ENCODE results near the gene SMIM1. TPM values are rescaled to one million over a fixed set of nuclear protein-coding genes. Genes with fewer than 3 reads are reported as not detected.

SMIM1 gene
- total RNA-seq, 1 donor from 2014 or later: 15.1 TPM

DNA sequence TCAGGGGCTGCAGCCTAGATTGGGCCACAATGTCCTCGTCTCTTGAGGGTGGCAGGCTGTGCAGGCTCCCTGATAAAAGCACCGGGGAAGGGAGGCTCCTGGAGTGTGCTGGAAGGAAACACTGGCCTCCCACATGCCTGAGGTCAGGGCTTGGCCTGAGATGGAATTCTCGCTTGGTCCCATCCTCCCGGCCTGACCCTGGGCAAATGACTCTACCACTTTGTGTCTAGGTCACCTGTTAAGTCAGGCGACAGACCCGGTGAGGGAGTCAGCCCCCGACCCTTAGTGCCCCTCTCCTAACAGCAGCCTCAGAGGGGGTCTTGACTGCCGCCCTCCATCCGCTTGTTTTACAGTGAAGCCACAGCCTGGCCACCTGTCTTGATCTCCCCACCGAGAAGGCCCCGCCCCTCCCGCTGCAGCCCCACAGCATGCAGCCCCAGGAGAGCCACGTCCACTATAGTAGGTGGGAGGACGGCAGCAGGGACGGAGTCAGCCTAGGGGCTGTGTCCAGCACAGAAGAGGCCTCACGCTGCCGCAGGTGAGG lies 2.5 kb downstream of the SMIM1 start:
- Mint-ChIP-seq H3K9me3 (no peaks in the 10 kb centered on the region), H3K36me3 (peaks cover 3% of the 10 kb centered on the region), H3K27ac (no peak overlapping the region), H3K27me3 (no peaks in the 10 kb centered on the region), H3K4me1 (ENCODE audit: unreplicated experiment) (peaks cover 8% of the 10 kb centered on the region), H3K4me3 (no peak overlapping the region)
- DNase-seq (ENCODE audit: extremely low spot score, unreplicated experiment): no peak
- TF ChIP-seq, protein P1, sequence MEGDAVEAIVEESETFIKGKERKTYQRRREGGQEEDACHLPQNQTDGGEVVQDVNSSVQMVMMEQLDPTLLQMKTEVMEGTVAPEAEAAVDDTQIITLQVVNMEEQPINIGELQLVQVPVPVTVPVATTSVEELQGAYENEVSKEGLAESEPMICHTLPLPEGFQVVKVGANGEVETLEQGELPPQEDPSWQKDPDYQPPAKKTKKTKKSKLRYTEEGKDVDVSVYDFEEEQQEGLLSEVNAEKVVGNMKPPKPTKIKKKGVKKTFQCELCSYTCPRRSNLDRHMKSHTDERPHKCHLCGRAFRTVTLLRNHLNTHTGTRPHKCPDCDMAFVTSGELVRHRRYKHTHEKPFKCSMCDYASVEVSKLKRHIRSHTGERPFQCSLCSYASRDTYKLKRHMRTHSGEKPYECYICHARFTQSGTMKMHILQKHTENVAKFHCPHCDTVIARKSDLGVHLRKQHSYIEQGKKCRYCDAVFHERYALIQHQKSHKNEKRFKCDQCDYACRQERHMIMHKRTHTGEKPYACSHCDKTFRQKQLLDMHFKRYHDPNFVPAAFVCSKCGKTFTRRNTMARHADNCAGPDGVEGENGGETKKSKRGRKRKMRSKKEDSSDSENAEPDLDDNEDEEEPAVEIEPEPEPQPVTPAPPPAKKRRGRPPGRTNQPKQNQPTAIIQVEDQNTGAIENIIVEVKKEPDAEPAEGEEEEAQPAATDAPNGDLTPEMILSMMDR (conservative IDR thresholded peaks at IDR 0.05): no peak

DNA sequence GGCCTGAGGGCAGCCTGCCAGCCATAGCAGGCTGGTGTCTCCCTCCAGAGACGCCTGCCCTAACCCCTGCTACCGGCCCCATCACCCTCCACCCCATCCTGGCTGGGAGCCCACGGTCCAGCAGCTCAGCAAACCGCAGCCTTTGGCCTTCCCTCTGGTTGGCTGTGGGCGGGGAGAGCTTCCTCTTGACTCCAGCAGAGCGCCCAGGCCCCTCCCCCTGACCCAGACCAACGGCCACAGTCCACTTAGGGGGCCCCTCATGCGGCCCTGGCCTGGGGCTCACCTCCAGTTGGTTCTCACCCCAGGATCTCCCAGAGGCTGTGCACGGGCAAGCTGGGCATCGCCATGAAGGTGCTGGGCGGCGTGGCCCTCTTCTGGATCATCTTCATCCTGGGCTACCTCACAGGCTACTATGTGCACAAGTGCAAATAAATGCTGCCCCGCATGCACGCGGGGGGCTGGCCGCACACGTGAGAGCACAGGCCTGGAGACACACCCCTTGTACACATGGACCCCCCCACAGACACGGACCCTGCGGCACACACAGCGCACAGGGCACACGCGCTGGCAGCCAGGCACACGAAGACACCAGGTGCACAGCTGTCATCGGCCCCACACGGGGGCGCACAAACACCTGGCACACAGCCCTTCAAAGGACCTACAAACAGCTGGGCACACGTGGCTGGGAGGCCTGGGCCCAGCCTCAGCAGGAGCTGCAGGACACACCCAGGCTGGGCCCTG lies 3.1 kb downstream of the SMIM1 start:
- H3K4me1 Mint-ChIP-seq (ENCODE audit: unreplicated experiment): peaks cover 8% of the 10 kb centered on the region
- DNase-seq (ENCODE audit: extremely low spot score, unreplicated experiment): no peak
- no peaks in the 10 kb centered on the region for H3K9me3 Mint-ChIP-seq
- no peak overlapping the region for H3K4me3 Mint-ChIP-seq
- H3K27ac Mint-ChIP-seq: peak overlapping the region; percentile 29
- TF ChIP-seq, protein P1 (conservative IDR thresholded peaks at IDR 0.05): peak; percentile 37
- H3K27me3 Mint-ChIP-seq: no peaks in the 10 kb centered on the region
- H3K36me3 Mint-ChIP-seq: peaks cover 8% of the 10 kb centered on the region

DNA sequence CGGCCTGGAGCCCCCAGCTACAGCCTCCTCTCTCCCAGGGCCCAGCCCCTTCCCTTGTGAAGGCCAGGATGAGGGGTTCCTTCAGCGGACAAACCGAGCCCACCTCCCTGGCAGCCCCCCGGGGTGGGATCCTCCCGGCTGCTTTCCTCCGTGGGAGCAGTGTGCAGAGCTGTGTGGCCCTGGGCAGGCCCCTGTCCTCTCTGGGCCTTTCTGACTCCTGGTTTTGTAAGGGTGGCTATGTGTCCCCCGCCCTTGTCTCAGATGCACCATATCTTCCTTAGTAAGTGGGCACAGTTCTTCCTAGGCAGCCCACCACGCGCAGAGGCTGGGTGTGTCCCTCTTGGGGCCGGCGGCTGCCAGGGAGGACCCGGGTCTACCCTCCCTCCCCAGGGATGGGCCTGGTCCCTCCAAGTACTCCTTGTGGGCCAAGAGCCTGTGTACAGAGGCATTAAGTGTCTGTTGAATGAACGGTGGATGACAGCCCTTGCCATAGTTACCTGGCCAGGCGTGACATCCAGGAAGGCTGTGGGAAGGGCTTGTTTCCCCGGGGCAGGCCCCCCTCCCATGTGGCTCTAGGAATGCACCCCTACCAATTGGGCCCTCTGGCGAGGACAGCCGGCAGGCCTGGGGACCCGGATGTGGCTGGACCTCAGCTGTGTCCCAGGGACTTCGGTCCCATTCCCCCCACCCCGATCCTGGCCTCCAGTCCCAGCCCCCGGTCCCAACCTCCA lies 3.8 kb downstream of the SMIM1 start:
- Mint-ChIP-seq H3K9me3 (no peaks in the 10 kb centered on the region), H3K36me3 (peaks cover 12% of the 10 kb centered on the region), H3K27me3 (no peaks in the 10 kb centered on the region), H3K4me1 (ENCODE audit: unreplicated experiment) (peaks cover 8% of the 10 kb centered on the region), H3K27ac (no peak overlapping the region), H3K4me3 (no peak overlapping the region)
- no peak for DNase-seq (ENCODE audit: extremely low spot score, unreplicated experiment)
- TF ChIP-seq, protein P1 (conservative IDR thresholded peaks at IDR 0.05): no peak

DNA sequence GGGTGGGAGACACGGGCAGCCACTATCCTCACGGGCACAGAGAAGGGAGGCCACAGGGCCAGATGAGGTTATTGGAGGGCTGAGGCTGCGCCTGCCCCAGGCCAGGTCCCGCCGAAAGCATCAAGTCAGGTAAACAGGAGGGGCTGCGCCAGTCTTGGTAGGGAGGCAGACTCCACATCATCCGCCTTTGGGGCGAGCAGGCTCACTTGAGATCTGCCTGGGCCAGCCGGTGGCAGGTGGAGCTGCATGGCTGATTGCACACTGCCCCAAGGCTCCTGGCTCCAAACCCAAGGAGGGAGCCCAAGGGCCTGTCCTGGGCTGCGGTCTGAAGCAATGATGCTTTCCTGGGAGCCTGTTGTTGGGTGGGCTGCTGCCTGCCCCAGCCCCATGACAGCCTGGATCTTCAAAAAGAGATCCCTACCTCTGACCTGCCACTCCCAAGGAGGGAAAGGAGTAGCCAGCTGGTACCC lies 4.6 kb downstream of the SMIM1 start:
- no peak overlapping the region for H3K4me3 Mint-ChIP-seq
- no peak for DNase-seq (ENCODE audit: extremely low spot score, unreplicated experiment)
- peaks cover 12% of the 10 kb centered on the region for H3K36me3 Mint-ChIP-seq
- H3K27ac Mint-ChIP-seq: no peak overlapping the region
- H3K4me1 Mint-ChIP-seq (ENCODE audit: unreplicated experiment): peaks cover 8% of the 10 kb centered on the region
- no peaks in the 10 kb centered on the region for H3K27me3 Mint-ChIP-seq
- TF ChIP-seq, protein P1 (conservative IDR thresholded peaks at IDR 0.05): no peak
- no peaks in the 10 kb centered on the region for H3K9me3 Mint-ChIP-seq

DNA sequence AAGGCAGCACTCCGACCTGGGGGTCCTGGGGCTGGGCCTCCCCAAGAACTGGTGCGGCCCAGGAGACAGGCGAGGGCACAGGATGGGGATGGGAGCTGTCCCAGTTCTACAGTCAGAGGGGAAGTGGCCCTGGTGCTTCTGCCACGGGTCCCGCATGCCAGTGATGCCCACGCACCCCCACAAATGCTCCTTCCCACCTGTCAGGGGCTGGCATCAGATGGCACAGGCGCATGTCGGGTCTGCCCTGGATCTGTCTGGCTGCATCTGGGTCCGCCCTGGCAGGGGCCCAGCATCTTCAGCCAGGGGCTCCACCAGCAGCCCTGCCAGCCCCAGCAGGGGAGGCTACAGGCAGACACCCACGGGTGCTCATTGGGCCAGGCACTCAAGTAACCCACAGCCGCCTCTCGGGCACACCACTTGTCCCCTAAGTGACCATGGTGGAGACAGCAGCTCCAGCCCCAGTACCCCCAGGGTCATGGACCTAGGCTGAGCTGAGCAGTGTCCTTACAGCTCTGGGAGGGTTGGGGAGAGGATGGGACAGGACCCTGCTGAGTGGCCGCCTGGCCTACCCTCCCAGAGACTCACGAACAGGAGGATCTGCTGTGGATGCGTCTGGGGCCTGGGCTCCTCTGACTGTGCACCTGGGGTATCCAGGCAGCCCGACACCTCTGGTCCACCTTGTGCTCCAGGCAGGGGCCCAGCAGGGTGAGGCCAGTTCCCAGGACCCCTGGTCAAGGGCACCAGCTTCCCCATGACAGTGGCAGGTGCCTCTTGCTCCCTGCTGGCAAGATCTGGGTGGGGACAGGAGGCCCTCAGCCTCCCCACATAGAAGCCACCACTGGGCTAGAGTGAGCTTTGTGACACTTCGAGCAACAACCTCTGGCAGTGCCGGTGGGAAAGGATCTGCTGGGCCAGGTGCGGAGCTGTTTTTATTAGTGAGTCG lies 5.4 kb downstream of the SMIM1 start:
- TF ChIP-seq, protein P1 (conservative IDR thresholded peaks at IDR 0.05): no peak
- no peaks in the 10 kb centered on the region for H3K9me3 Mint-ChIP-seq
- DNase-seq (ENCODE audit: extremely low spot score, unreplicated experiment): no peak
- H3K4me1 Mint-ChIP-seq (ENCODE audit: unreplicated experiment): peaks cover 8% of the 10 kb centered on the region
- no peaks in the 10 kb centered on the region for H3K27me3 Mint-ChIP-seq
- H3K27ac Mint-ChIP-seq: no peak overlapping the region
- H3K36me3 Mint-ChIP-seq: peaks cover 12% of the 10 kb centered on the region
- no peak overlapping the region for H3K4me3 Mint-ChIP-seq

All from type B pancreatic cell (in vitro differentiated cells).